HEK293T (cell line): ENCODE data around the gene SYNE4.

Source experiments
- ARNT ChIP-seq: fragments of 450-650 bp; IDR thresholded peaks from 2 replicates; pipeline ENCODE4 v1.6.1; 2017; ENCODE audit warnings: mild to moderate bottlenecking
- BHLHE40 ChIP-seq: fragments of 450-650 bp; IDR thresholded peaks from 2 replicates; pipeline ENCODE4 v1.6.1; 2016; ENCODE audit warnings: mild to moderate bottlenecking, moderate library complexity, borderline replicate concordance
- FOXA1 ChIP-seq: fragments of 450-650 bp; IDR thresholded peaks from 2 replicates; pipeline ENCODE4 v1.6.1; 2016; ENCODE audit warnings: mild to moderate bottlenecking
- FOXM1 ChIP-seq: fragments of 450-650 bp; IDR thresholded peaks from 2 replicates; pipeline ENCODE4 v1.6.1; 2017; ENCODE audit warnings: mild to moderate bottlenecking, borderline replicate concordance
- SP1 ChIP-seq: fragments of 450-650 bp; IDR thresholded peaks from 2 replicates; pipeline ENCODE4 v1.6.1; 2017
- SUZ12 ChIP-seq: fragments of 450-650 bp; IDR thresholded peaks from 2 replicates; pipeline ENCODE4 v1.6.1; 2016; ENCODE audit warnings: mild to moderate bottlenecking
- TARDBP ChIP-seq: fragments of 450-650 bp; IDR thresholded peaks from 2 replicates; pipeline ENCODE4 v1.6.1; 2016

GRCh38 chr19:35990156-35990555, 18.5 kb downstream of the SYNE4 start:
- TF ChIP-seq ARNT (no peak), SUZ12 (no peak), SP1 (no peak), TARDBP (no peak), FOXA1 (no peak), BHLHE40 (no peak), FOXM1 (no peak)
